GM18951 (cell line): ENCODE data around the gene ZNF519.

Experiments
- POLR2A ChIP-seq: IDR thresholded peaks from 4 replicates; pipeline ENCODE4 v1.6.1; 2011; ENCODE audit warnings: mild to moderate bottlenecking; ENCODE audit not compliant: insufficient read length, insufficient read depth; ENCODE audit errors: extremely low read depth
- in situ Hi-C: fragments of 300-500 bp; cut with MboI; formaldehyde crosslinking; loops from one replicate; pipeline ENCODE4 v1.12.0; 2022; ENCODE audit warnings: low sequenced_read_pairs, mixed read lengths, inconsistent platforms; ENCODE audit not compliant: unreplicated experiment

The ZNF519 gene

GRCh38 chr18:14086458-14087231, 45.6 kb downstream of the ZNF519 start:
- in situ Hi-C loops, result loop anchor here (10.0 kb wide), 1 partner anchor 262 kb away; the partner anchor contains the start of gene MC5R
- no peak for TF ChIP-seq POLR2A

- in situ Hi-C loops, result loop anchor here (10.0 kb wide), 1 partner anchor 261 kb away; the partner anchor contains the start of gene MC5R
- TF ChIP-seq POLR2A, result no peak
Observed at GRCh38 chr18:14085770-14086457, 46.3 kb downstream of the ZNF519 start.

GRCh38 chr18:14075196-14075595, 57.0 kb downstream of the ZNF519 start:
- TF ChIP-seq POLR2A, result no peak
- in situ Hi-C loops, result no loop called here

GRCh38 chr18:14074187-14074586, 58.0 kb downstream of the ZNF519 start:
- in situ Hi-C loops, result no loop called here
- TF ChIP-seq POLR2A, result no peak

GRCh38 chr18:14053661-14054060, 78.6 kb downstream of the ZNF519 start:
- in situ Hi-C loops, result no loop called here
- no peak for TF ChIP-seq POLR2A
